GM12801 (cell line): ENCODE results near the gene NKX2-3.

ENCODE experiments used
- TF ChIP-seq, protein P1 (sequence below): IDR thresholded peaks from one replicate; pipeline ENCODE4 v1.5.1; 2011; ENCODE audit warnings: control low read depth; ENCODE audit not compliant: insufficient read length; ENCODE audit errors: extremely low read depth

Gene NKX2-3

DNA sequence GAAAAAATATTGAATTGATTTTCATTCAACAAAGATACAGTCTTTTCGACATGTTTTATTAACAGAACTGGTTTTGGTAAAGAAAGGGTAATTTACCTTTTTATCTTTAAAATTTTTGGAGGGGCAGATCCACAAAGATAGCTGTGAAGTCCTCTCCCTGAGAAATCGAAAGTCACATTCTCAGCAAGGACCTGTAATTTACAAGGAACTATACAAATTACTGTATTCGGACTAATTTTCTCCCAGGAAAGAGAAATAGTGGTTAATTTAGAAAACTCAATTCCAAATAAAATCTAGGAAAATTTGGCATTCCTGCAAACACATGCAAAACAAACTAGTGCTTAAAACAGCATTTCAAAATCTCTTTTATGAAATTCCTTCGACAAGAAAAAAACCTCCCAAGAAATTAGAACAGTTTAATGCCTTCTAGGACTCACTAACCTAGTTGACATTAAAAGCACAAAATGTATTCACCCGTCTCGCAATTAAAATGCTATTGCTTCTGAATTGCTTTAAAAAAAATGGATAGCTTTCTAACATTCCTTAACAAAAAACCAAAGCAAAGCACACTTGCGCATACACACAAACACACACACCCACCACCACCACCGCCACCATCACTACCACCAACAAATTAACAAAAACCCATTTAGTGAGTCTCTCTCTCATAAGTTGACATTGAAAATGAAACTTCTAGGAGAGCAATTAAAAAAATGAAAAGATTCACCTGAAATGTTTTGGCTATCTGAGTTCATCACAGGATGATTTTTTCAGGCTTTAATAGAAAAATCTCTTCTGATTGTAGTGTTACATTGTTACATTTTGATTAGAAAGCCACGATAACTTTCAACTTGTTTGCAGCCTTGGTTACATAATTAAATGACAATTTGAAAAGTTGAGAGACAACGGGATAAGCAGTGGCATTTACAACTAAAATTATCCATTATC, 4.0 kb upstream of the NKX2-3 start:
- TF ChIP-seq, protein P1, sequence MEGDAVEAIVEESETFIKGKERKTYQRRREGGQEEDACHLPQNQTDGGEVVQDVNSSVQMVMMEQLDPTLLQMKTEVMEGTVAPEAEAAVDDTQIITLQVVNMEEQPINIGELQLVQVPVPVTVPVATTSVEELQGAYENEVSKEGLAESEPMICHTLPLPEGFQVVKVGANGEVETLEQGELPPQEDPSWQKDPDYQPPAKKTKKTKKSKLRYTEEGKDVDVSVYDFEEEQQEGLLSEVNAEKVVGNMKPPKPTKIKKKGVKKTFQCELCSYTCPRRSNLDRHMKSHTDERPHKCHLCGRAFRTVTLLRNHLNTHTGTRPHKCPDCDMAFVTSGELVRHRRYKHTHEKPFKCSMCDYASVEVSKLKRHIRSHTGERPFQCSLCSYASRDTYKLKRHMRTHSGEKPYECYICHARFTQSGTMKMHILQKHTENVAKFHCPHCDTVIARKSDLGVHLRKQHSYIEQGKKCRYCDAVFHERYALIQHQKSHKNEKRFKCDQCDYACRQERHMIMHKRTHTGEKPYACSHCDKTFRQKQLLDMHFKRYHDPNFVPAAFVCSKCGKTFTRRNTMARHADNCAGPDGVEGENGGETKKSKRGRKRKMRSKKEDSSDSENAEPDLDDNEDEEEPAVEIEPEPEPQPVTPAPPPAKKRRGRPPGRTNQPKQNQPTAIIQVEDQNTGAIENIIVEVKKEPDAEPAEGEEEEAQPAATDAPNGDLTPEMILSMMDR, result no peak

DNA sequence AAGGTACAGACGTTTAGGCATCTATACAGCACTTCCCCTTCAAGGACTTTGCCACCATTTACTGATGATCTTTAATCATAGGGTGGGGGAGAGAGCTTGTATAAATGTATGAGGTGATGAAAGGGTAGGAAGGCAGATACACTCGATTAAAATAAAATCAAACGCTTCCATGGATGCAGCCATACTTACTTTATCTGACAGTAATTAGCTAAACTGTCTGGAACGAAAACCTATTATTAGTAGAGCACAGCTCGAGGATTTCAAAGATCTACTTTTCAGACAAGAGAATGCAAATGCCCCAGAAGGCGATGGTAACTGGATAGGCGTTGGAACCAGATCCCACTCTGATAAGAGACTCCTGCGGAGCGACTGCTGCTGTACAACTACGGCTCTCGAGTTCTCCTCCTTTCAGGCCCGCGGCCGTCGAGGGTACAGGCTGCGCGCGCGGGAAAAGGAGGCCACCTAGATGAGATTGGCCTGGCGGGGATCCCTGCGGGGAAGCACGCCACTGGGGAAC, 3.1 kb upstream of the NKX2-3 start:
- TF ChIP-seq, protein P1, result no peak

DNA sequence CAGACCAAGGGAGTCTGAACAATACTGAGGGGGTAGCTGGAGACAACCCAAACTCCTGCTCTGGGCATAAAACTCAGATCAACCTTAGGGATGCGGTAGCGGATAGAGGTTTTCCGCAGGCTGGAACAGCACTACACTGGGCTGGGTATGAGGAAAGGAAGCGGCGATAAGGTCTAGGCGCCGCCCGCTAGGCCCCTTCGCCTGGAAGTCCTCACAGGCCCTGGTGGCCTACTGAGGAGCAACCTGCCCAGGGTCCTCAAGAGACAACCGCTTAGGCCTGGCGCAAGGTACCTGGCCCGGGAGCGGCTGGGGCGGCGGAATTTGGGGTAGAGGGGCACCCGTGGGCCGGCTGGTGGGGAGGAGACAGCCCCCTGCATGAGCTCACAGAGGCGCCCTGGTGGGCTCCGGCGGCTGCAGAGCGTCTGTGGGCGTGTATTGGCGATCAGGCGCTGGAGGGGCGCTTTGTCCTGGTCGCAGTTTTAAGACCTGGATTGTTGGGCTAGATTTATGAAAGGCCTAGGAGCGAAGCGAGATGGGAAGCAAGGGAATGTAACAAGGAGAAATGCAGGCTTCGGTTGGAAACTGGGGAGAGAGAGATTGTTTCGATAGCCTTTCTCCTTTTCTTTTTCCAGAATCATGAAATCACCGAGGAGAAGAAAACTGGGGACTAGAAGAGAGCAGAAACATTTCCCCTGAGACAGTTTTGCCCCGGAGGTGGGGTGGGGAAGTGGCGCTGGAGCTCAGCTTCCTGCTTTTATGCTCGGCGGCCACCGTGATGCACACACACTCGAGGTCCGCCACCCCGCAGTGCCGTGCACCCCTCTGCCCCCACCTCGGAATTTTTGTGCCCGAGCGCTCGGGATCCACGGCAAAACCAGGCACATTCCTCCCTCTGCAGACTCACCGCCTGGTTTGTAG, 2.4 kb upstream of the NKX2-3 start:
- TF ChIP-seq, protein P1, result no peak

DNA sequence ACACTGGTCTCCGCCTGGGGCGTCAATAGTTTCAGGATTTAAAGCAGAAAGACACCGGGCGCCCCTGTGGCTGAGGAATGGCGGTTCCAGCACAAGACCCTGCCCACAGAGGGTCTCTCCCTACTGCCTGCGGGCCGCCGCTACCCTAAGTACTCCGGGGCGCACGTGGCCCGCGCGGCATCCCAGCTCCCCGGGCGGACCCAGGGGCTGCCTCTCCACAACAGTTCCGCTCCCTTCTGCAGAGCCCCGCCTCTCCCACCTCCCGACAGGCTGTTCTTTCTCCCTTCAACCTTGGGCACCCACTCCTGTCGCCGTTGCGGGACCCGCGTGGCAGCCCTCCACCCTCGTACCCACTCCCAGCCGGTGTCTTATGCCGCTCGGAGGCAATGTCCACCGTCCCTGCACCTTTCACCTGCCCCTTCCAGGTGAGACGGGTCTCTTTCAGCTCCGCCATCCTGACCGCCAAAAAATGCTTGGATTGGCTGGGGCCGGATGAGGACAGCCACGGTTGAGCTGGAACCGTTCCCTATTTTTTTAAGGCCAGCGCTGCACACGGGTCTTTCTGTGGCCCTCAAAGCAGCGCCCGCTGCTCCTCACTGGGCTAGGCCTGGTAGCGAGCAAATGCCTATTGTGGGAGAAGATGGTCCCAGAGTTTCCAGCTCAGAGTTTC, 1.6 kb upstream of the NKX2-3 start:
- TF ChIP-seq, protein P1, result no peak

DNA sequence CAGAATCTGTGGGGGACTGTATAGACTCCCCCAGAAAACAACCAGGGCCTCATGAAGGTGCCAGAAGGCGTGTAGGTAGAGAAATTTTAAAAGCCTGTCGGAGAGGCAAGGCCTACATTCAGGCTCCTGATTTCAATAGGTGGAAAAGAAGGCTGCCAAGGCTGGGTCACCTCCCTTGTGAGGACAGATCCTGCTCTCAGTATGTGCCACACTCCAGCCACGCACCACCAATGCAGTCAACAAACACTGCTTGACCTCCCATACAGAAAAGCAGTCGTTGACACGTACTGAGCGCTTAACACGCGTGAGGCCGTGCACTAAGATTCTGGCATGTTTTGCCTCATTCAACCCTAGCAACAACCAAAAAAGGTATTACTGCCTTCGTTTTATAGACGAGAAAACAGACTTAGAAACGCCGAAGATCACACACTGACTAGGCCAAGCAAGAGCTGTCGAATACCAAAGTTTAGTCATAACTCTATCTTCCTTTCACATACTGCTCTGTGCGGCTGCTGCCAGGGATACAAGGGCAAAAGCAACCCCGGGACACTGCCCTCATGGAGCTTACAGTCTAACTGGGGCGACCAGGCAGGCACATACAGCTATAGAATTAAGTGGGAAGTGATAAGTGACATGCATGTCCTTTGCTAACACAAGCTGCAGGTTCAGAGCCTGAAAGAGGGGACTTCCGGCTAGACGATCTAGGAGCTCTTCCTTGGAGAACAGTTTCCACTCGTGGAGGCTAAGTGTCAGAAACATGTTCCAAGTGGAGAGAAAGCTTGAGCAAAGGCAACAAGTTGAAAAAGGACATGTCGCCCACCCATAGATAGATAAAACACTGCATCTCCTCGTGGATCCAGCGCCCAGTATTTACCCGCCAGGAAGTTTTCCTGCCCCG, 797 bp upstream of the NKX2-3 start:
- TF ChIP-seq, protein P1, result no peak

DNA sequence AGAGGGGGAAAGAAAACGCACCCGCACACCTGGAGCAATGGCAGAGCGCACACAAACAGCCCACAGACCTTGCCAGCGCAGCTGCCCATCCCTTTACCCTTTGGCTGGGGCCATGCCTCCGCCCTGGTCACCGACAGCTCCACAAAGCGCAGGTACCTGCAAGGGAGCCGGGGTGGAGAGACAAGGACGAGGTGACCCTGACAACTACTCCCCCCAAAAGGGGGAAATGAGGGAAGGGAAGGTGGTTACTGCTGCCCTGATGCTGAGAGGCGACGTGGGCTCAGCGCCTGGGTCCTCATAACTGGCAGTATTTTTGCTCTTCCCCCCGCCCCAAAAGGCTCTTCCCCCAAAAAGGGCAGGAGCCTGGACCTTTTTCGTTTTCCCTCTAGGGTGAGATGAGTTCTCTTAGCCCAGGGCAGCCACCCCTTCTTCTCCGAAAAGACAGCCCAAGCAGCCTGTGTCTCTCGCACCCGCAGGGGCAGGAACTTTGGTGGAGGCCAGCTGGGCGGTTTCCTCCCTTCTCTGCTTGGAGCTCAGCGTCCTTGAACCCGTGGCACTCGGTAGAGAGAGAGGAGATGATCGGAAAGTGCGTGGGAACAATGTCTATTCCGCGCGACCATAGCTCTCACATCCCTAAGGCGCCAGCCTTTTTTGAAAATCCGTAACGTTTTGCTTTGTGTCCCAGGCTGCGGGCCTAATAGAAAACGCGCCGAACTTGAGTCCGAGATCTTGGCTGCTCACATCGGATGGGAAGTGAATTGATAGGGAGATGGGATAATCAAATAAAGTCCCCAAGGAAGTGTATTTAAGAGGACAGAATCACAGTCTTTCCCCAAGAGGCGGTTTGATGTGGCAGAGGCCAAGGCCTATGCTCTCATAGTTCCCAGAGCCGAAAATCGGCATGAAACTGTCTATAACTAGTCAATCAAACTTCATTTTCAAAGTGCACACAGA, 1.0 kb downstream of the NKX2-3 start:
- TF ChIP-seq, protein P1, result no peak
